Measurements from ENCODE around the gene MAN1A1.

The MAN1A1 gene

GRCh38 chr6:119274197-119274595 lies 75.4 kb downstream of the MAN1A1 start:
- H3K4me3 ChIP-seq (ENCODE audit: low read depth, low read length) = no peak overlapping the region
- TF ChIP-seq CTCF (IDR thresholded peaks at IDR 0.05; ENCODE audit: borderline replicate concordance, insufficient read depth, low read depth, low read length) = no peak

GRCh38 chr6:119273272-119274196 lies 76.0 kb downstream of the MAN1A1 start:
- no peak overlapping the region for H3K4me3 ChIP-seq (ENCODE audit: low read depth, low read length)

GRCh38 chr6:119270545-119270944 lies 79.0 kb downstream of the MAN1A1 start:
- H3K4me3 ChIP-seq (ENCODE audit: low read depth, low read length) = no peak overlapping the region
- TF ChIP-seq CTCF (IDR thresholded peaks at IDR 0.05; ENCODE audit: borderline replicate concordance, insufficient read depth, low read depth, low read length) = no peak

More at GRCh38 chr6:119273272-119274196, 76.0 kb downstream of the MAN1A1 start:
- no peak for TF ChIP-seq CTCF (IDR thresholded peaks at IDR 0.05; ENCODE audit: borderline replicate concordance, insufficient read depth, low read depth, low read length)

GRCh38 chr6:119269266-119270103 lies 80.1 kb downstream of the MAN1A1 start:
- H3K4me3 ChIP-seq (ENCODE audit: low read depth, low read length) = no peak overlapping the region
- no peak for TF ChIP-seq CTCF (IDR thresholded peaks at IDR 0.05; ENCODE audit: borderline replicate concordance, insufficient read depth, low read depth, low read length)

GRCh38 chr6:119267126-119267905 lies 82.2 kb downstream of the MAN1A1 start:
- no peak for TF ChIP-seq CTCF (IDR thresholded peaks at IDR 0.05; ENCODE audit: borderline replicate concordance, insufficient read depth, low read depth, low read length)
- no peak overlapping the region for H3K4me3 ChIP-seq (ENCODE audit: low read depth, low read length)

- H3K4me3 ChIP-seq (ENCODE audit: low read depth, low read length) = no peak overlapping the region
- TF ChIP-seq CTCF (IDR thresholded peaks at IDR 0.05; ENCODE audit: borderline replicate concordance, insufficient read depth, low read depth, low read length) = no peak
These were observed 84.6 kb downstream of the MAN1A1 start for GRCh38 chr6:119264854-119265397.
